ENCODE measurements around the gene HDGF. TPM values are rescaled to one million over a fixed set of nuclear protein-coding genes. Genes with fewer than 3 reads are reported as not detected.

Gene HDGF
- total and polyA plus RNA-seq, 2 of the 8 experiments (the other 6 are each of a cell fraction or from before 2014, with no cell fraction given) = 145 to 391 TPM

- TF ChIP-seq KDM5A (IDR thresholded peaks at IDR 0.05; ENCODE audit: low read length) (peak; percentile 46), SAP30 (IDR thresholded peaks at IDR 0.05; ENCODE audit: insufficient read depth, insufficient replicate concordance, low read length) (peak; percentile 32), GTF2F1 (IDR thresholded peaks at IDR 0.05; ENCODE audit: borderline replicate concordance, low read depth, low read length) (no peak; the same call in 1 of the 2 replicates), TEAD4 (IDR thresholded peaks at IDR 0.05; ENCODE audit: low read depth, low read length) (no peak), HDAC2 (IDR thresholded peaks at IDR 0.05; ENCODE audit: borderline replicate concordance in 1 of 2, low read depth in 2 of 2, low read length in 2 of 2) (no peak), ZNF274 (IDR thresholded peaks at IDR 0.05; ENCODE audit: borderline replicate concordance, extremely low read depth, low read length) (no peak), E2F6 (IDR thresholded peaks at IDR 0.05) (peak; percentile 26), JUN (IDR thresholded peaks at IDR 0.05; ENCODE audit: low read depth, low read length) (no peak), CEBPB (IDR thresholded peaks at IDR 0.05; ENCODE audit: low read depth, low read length) (no peak), SIRT6 (IDR thresholded peaks at IDR 0.05; ENCODE audit: low read length) (no peak), MAFK (IDR thresholded peaks at IDR 0.05; ENCODE audit: low read depth, low read length) (no peak), SRF (IDR thresholded peaks at IDR 0.05; ENCODE audit: low read depth, low read length) (0 out of 2 replicates have a peak, but pooled peaks have one; percentile 44), SP1 (IDR thresholded peaks at IDR 0.05; ENCODE audit: low read depth, low read length) (no peak), TAF1 (IDR thresholded peaks at IDR 0.05; ENCODE audit: low read depth, low read length) (peak; percentile 82), JUND (IDR thresholded peaks at IDR 0.05; ENCODE audit: low read length) (no peak), RXRA (IDR thresholded peaks at IDR 0.05; ENCODE audit: insufficient read depth, low read depth, low read length) (no peak), KDM1A (IDR thresholded peaks at IDR 0.05; ENCODE audit: borderline replicate concordance, low read length) (no peak), TBP (IDR thresholded peaks at IDR 0.05; ENCODE audit: low read depth, low read length) (0 out of 2 replicates have a peak, but pooled peaks have one; percentile 21), CHD1 (IDR thresholded peaks at IDR 0.05; ENCODE audit: low read depth, low read length) (no peak), CBX5 (IDR thresholded peaks at IDR 0.05; ENCODE audit: low read depth, low read length) (no peak), CREB1 (IDR thresholded peaks at IDR 0.05) (peak; percentile 84), ASH2L (IDR thresholded peaks at IDR 0.05; ENCODE audit: low read length) (no peak), NRF1 (IDR thresholded peaks at IDR 0.05; ENCODE audit: low read depth, low read length) (no peak; the same call in 1 of the 2 replicates), TAF7 (optimal IDR thresholded peaks at IDR 0.05; ENCODE audit: borderline replicate concordance, low read depth, low read length) (peak; percentile 67), EP300 (IDR thresholded peaks at IDR 0.05; ENCODE audit: borderline replicate concordance in 1 of 2, low read depth in 2 of 2, low read length in 2 of 2) (no peak)
Measured at GRCh38 chr1:156727926-156728598, 23.4 kb downstream of the HDGF start, which contains the start of gene METTL25B (continued).

All from H1 (cell line).